H1 (cell line): ENCODE results near the gene IGSF23. TPM values are rescaled to one million over a fixed set of nuclear protein-coding genes. Genes with fewer than 3 reads are reported as not detected.

Experiments used
- CBX5 ChIP-seq: fragments of 300-800, 300-1000 bp; sonication (generic); IDR thresholded peaks from 2 replicates; pipeline ENCODE4 v1.7.1; 2016; ENCODE audit warnings: antibody characterized with exemption, low read length, low read depth
- TAF7 ChIP-seq: optimal IDR thresholded peaks from 2 replicates; pipeline ENCODE3; 2011; ENCODE audit warnings: low read depth, mild to moderate bottlenecking, inconsistent platforms, low read length, moderate library complexity, borderline replicate concordance
- polyA plus RNA-seq, 7 experiments: library from polyadenylated mRNA; depleted of rRNA in 3 of 7; stranded (reverse) in 5 of 7; unstranded in 2 of 7; fragments of >200 nt in 5 of 7; fragments of 200-250 nt in 2 of 7; gene quantifications; 1 replicate in 5 of 7; 2 replicates in 1 of 7; 4 replicates in 1 of 7; pipeline versions ENCODE4 v1.2.1 to v1.2.3, GENCODE V29; 2011 to 2013; ENCODE audit warnings: missing spikeins in 2 of 7, mixed read lengths in 2 of 7
- total RNA-seq: library from RNA; stranded (reverse); fragmentation: NEBNext Ultra II Directional; extraction: Animal tissue kit (Norgen Biotek cat#: 25700); gene quantifications from 2 replicates; pipeline ENCODE4 v1.2.1, GENCODE V29; 2021

The IGSF23 gene
- total and polyA plus RNA-seq, 2 of the 8 experiments (the other 6 are each of a cell fraction or from before 2014, with no cell fraction given) = not detected

GRCh38 chr19:44608391-44608821, 5.0 kb upstream of the IGSF23 start (continued):
- no peak for TF ChIP-seq CBX5
- TF ChIP-seq TAF7 = no peak
- TF ChIP-seq, all 59 proteins: peak for 0
